Adipose tissue (tissue), 3 donors: Measurements from ENCODE around the gene ZBTB2. TPM values are rescaled to one million over a fixed set of nuclear protein-coding genes. Genes with fewer than 3 reads are reported as not detected.
"Not testable (repeated sequence)": the region's sequence is repeated elsewhere in the genome, so short reads cannot be mapped to it uniquely, and the experiment has no call there.

Source experiments
- H3K27ac ChIP-seq: one replicate; pipeline ENCODE4 v1.5.1; 2013; ENCODE audit warnings: low read depth, low read length
- WGBS, 3 donors: extraction: QIAGEN DNeasy Blood & Tissue Kit; methylation state at CpG; one replicate each; pipeline ENCODE4 v1.1.7; 2013; 5-methylcytosine and 5-hydroxymethylcytosine counted together
- polyA plus RNA-seq, 3 donors: library from polyadenylated mRNA; stranded (reverse); fragments of 200-250 nt; gene quantifications; one replicate each; pipeline ENCODE4 v1.2.3, GENCODE V29; 2013
- donor health status: healthy with polysubstance abuse.
- donor health status: Bipolar disorder and iron deficiency.
- donor health status: healthy.

The ZBTB2 gene
- polyA plus RNA-seq, 3 donors = 3.5 to 10.9 (median 9.8) TPM

DNA sequence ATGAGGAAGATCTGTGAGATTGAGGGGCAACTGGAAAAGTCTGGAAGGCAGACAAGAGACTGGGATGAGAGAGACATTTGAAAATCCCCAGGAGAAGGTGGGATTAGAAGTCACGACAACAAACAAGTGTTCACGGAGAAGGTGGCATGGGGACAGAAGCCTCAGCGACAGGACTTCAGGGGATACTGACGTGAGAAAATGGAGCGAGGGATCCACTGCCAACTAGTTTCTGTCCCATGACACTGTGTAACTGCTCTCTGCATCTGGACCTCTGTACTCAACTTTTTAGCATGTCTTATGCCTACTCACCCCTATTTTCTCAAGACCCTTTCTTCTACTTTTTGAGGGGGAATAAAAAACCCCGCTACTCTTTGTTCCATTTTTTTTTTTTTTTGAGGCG, 18.3 kb upstream of the ZBTB2 start:
- 86 to 95% (median 91%) methylated on average over 7 of the region's 7 CpGs for WGBS, 3 donors
- no peak overlapping the region for H3K27ac ChIP-seq

GRCh38 chr6:151409260-151409659, 17.9 kb upstream of the ZBTB2 start:
- no peak overlapping the region for H3K27ac ChIP-seq
- WGBS, 3 donors = 75 to 92% (median 80%) methylated on average over 2 of the region's 2 CpGs

- WGBS, 3 donors = 87 to 93% (median 87%) methylated on average over 2 of the region's 2 CpGs
- no peak overlapping the region for H3K27ac ChIP-seq
These were observed 17.5 kb upstream of the ZBTB2 start for GRCh38 chr6:151408858-151409257.

GRCh38 chr6:151403919-151404308, 12.6 kb upstream of the ZBTB2 start:
- no peak overlapping the region for H3K27ac ChIP-seq
- whole genome bisulfite sequencing, 3 donors = 87 to 95% (median 88%) methylated on average over 3 to 4 of the region's 4 CpGs

- WGBS, 3 donors = 60 to 97% (median 96%) methylated on average over 1 of the region's 1 CpG
These were observed 10.9 kb upstream of the ZBTB2 start for GRCh38 chr6:151402228-151402627.

GRCh38 chr6:151400473-151400872, 9.1 kb upstream of the ZBTB2 start:
- WGBS, 3 donors = 65 to 86% (median 82%) methylated on average over 6 of the region's 6 CpGs
- H3K27ac ChIP-seq = no peak overlapping the region

More at GRCh38 chr6:151402228-151402627, 10.9 kb upstream of the ZBTB2 start:
- no peak overlapping the region for H3K27ac ChIP-seq

- WGBS, 3 donors = 76 to 85% (median 77%) methylated on average over 3 of the region's 3 CpGs
- no peak overlapping the region for H3K27ac ChIP-seq
These were observed 8.3 kb upstream of the ZBTB2 start for GRCh38 chr6:151399679-151400078.

DNA sequence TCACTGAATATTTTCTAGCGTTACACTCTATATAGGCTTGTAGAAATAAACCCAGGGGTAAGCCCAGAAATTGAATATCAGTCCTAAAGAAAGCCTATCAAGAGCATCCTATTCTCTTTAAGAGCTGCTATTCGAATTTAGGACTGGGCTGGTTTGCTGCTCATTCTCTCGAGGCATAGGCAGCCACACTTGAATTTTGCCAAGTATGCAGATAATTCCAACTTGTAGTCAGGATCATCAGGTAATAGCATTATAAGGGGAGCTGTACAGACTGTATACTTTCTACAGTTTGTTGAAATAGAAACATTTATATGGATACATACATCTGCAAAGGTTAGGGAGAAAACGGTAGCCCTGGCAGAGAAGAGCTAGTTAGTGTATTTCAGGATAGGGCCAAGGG, 2.1 kb upstream of the ZBTB2 start:
- H3K27ac ChIP-seq = no peak overlapping the region
- WGBS, 3 donors = 65 to 67% (median 66%) methylated on average over 4 of the region's 4 CpGs

DNA sequence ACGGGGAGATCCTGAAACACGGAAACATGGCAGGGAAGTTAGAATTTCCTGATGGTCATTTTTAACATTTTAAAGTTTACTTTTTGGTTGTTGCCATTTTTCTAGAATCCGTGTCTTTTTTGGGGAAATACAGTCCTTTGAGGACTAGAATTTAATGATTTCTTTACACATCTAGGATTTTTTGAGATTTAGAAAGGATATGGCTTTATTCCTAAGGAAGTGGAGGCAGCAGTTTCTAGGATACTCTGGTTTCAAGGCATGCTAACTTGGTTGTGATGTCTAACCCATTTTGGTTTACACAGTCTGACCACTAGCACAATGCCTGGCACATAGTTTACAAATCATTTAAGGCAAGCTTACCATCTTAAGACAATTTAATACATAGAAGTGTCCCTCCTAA, 1.1 kb upstream of the ZBTB2 start:
- no peak overlapping the region for H3K27ac ChIP-seq
- 1 to 3% (median 2%) methylated on average over 3 of the region's 3 CpGs for WGBS, 3 donors

- peak overlapping the region; percentile 95 for H3K27ac ChIP-seq
- 0% methylated on average over 35 to 76 of the region's 78 CpGs for WGBS, 3 donors
These were observed 398 bp downstream of the ZBTB2 start for GRCh38 chr6:151390851-151391470.

DNA sequence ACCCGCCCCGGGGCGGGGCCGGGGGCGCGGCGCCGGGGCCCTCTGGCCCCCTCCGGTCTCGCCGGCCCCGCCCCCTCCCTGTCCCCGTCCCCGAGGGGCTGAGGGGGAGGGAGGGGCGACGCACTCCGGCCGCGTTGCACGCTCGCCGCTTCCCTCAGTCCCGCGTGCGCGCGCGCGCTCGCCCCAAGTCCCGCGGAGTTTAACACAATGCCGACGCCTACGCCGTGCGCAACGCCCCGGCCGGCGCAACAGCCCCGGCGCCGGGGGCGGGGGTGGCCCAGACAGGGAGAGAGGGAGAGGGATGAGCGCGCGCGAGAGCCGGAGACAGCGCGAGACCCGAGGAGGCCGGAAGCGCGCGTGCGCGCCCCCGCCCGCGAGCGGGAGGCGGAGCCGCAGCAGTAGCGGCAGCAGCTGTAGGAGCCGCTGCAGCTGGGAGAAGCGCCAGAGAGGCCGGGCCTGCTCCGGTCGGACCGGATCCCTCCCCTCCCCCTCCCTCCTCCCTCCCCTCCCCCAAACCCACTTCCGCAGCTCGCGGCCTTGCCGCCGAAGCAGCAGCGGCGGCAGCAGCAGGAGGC, 996 bp downstream of the ZBTB2 start:
- H3K27ac ChIP-seq = peak overlapping the region; percentile 95
- 0 to 1% (median 0%) methylated on average over 29 to 78 of the region's 79 CpGs for WGBS, 3 donors

- WGBS, 3 donors = 0 to 1% (median 0%) methylated on average over 45 to 54 of the region's 54 CpGs
- H3K27ac ChIP-seq = peak overlapping the region; percentile 92
These were observed 1.6 kb downstream of the ZBTB2 start for GRCh38 chr6:151389618-151390275.

GRCh38 chr6:151388997-151389617, 2.3 kb downstream of the ZBTB2 start:
- no peak overlapping the region for H3K27ac ChIP-seq
- 24 to 33% (median 26%) methylated on average over 12 of the region's 12 CpGs for WGBS, 3 donors

GRCh38 chr6:151388236-151388635, 3.1 kb downstream of the ZBTB2 start:
- H3K27ac ChIP-seq = no peak overlapping the region
- WGBS, 3 donors = 64 to 85% (median 81%) methylated on average over 2 of the region's 2 CpGs

DNA sequence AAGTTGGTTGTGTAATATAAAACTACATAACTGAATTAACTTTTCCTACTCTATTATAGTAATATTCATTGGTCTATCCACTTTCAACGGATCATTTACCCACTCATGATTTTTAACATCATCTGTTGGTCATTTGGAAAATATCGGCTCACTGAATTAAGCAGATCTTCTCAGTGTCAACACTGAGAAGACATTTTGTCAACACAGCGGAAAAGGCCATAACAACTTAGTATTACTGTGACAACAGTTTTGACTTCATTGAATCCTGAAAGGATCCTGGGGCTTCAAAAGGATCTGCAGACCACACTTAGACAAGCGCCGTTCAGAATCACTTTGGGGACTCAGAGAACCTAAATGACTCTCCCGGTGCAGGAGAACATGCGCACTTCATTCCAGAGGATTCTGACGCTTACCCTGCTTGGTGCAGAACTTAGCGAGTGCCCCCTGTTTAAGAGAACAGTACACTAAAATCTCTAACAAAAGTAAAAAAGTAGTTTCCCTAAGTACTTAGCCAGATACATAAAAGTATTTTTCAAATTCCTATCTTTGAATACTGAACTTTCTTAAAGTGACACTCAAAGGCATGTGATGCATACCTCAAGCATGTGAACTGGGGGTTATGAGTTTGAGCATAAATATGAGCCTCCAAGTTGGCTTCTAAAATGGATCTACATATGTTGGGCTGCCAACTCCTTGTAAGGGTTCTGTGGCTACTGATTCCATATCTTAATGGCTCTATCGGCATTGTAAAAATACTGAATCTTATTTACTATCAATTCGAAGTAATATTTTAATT, 4.0 kb downstream of the ZBTB2 start:
- H3K27ac ChIP-seq = no peak overlapping the region
- 92 to 97% (median 93%) methylated on average over 11 of the region's 11 CpGs for WGBS, 3 donors

- 43 to 74% (median 55%) methylated on average over 1 of the region's 1 CpG for WGBS, 3 donors
- no peak overlapping the region for H3K27ac ChIP-seq
These were observed 6.2 kb downstream of the ZBTB2 start for GRCh38 chr6:151385177-151385576.

DNA sequence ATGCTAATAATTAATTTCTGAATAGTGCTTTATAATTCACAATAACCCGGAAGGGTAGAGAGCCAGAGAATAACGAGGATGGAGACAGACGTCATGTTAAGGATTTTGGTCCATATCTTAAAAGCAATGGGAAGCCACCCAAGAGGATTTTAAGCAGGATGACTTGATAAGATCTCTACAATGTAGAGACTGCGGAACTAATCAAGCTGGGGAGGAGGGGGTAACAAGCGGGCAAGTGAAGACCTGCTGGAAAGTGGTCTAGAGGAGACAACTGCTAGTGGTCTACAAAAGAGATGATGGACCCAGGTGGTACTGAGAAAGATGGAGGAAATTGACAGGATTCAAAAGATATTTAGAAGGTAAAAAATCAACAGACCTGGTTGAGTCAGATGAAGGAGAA, 7.2 kb downstream of the ZBTB2 start:
- no peak overlapping the region for H3K27ac ChIP-seq
- WGBS, 3 donors = 90 to 95% (median 93%) methylated on average over 5 of the region's 5 CpGs

GRCh38 chr6:151382631-151383030, 8.7 kb downstream of the ZBTB2 start:
- 96 to 98% (median 98%) methylated on average over 9 of the region's 9 CpGs for WGBS, 3 donors
- H3K27ac ChIP-seq = not testable (repeated sequence)

DNA sequence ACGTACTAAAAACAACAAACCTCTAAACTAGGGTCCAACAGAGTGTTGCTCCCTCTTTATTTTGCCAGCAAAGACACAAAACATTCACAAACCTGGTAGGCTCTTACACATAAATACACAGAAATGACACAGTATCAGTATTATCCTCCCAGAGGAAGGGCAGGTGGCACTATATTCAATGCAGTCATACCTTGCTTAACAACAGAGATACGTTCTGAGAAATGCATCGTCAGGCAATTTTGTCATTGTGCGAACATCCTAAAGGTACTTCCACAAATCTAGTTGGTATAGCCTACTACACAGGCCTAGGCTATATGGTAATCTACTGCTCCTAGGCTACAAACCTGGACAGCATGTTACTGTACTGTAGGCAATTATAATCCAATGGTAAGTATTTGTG, 9.6 kb downstream of the ZBTB2 start:
- no peak overlapping the region for H3K27ac ChIP-seq
- 79 to 85% (median 82%) methylated on average over 4 of the region's 4 CpGs for WGBS, 3 donors
